Karpas-422 (cell line): ENCODE results near the gene PCCA. TPM values are rescaled to one million over a fixed set of nuclear protein-coding genes. Genes with fewer than 3 reads are reported as not detected.

Source experiments
- DNase-seq: peaks from one replicate; pipeline ENCODE4 v3.0.0-alpha.2; 2015
- H2AFZ ChIP-seq: fragments of 200-600 bp; sonication (generic); 2 replicates; pipeline ENCODE4 v1.6.1; 2014; ENCODE audit warnings: antibody characterized with exemption, low read length, mixed read lengths
- H3K27ac ChIP-seq: fragments of 200-600 bp; sonication (generic); 2 replicates; pipeline ENCODE4 v1.5.1; 2014; ENCODE audit warnings: mild to moderate bottlenecking, low read length, moderate library complexity
- H3K27me3 ChIP-seq: fragments of 200-600 bp; sonication (generic); 2 replicates; pipeline ENCODE4 v1.6.1; 2014; ENCODE audit warnings: low read length, mixed read lengths
- H3K36me3 ChIP-seq: fragments of 200-600 bp; sonication (generic); 2 replicates; pipeline ENCODE4 v1.6.1; 2014; ENCODE audit warnings: low read length, mixed read lengths; ENCODE audit not compliant: insufficient read depth
- H3K4me1 ChIP-seq: fragments of 200-600 bp; sonication (generic); 2 replicates; pipeline ENCODE4 v1.6.1; 2014; ENCODE audit warnings: mild to moderate bottlenecking, low read length, mixed read lengths
- H3K4me2 ChIP-seq: fragments of 200-600 bp; sonication (generic); 2 replicates; pipeline ENCODE4 v1.6.1; 2014; ENCODE audit warnings: low read length, low read depth, mild to moderate bottlenecking; ENCODE audit not compliant: poor library complexity, severe bottlenecking
- H3K4me3 ChIP-seq: fragments of 200-600 bp; sonication (generic); 2 replicates; pipeline ENCODE4 v1.5.1; 2014; ENCODE audit warnings: mild to moderate bottlenecking, antibody characterized with exemption, low read length, mixed read lengths
- H3K79me2 ChIP-seq: fragments of 200-600 bp; sonication (generic); 2 replicates; pipeline ENCODE4 v1.6.1; 2014; ENCODE audit warnings: mild to moderate bottlenecking, low read length, mixed read lengths
- H3K9ac ChIP-seq: fragments of 200-600 bp; sonication (generic); 2 replicates; pipeline ENCODE4 v1.6.0; 2014; ENCODE audit warnings: low read length
- H3K9me2 ChIP-seq: fragments of 200-600 bp; sonication (generic), shearing (Covaris generic); replicated peaks from 2 replicates; pipeline ENCODE4 v1.6.0; 2014; ENCODE audit warnings: mild to moderate bottlenecking, low read length, moderate library complexity; ENCODE audit not compliant: insufficient read depth
- H3K9me3 ChIP-seq: fragments of 300-700, 200-600 bp; sonication (generic); 2 replicates; pipeline ENCODE4 v1.6.1; 2014; ENCODE audit warnings: low read length, mixed read lengths
- H4K20me1 ChIP-seq: fragments of 200-600 bp; sonication (generic); 2 replicates; pipeline ENCODE4 v1.6.1; 2014; ENCODE audit warnings: mild to moderate bottlenecking, antibody characterized with exemption, low read length, low read depth; ENCODE audit not compliant: insufficient read depth
- total RNA-seq: library from RNA; depleted of rRNA; stranded (reverse); fragments of >200 nt; shearing (Covaris generic); gene quantifications from 2 replicates; pipeline ENCODE4 v1.2.3, GENCODE V29; 2014; ENCODE audit warnings: low replicate concordance

Gene PCCA
- total RNA-seq, 1 experiment from 2014 or later: 7.0 TPM

GRCh38 chr13:100254002-100254401 is 165.1 kb downstream of the PCCA start:
- no peak for DNase-seq
- Histone ChIP-seq H3K9me2 (no peaks in the 10 kb centered on the region), H3K27me3 (no peaks in the 10 kb centered on the region), H3K4me1 (no peaks in the 10 kb centered on the region), H3K27ac (no peak overlapping the region), H3K79me2 (no peaks in the 10 kb centered on the region), H3K4me3 (no peak overlapping the region), H4K20me1 (no peaks in the 10 kb centered on the region), H3K36me3 (no peaks in the 10 kb centered on the region), H2AFZ (no peak overlapping the region), H3K9me3 (no peaks in the 10 kb centered on the region), H3K4me2 (no peak overlapping the region), H3K9ac (no peak overlapping the region)

GRCh38 chr13:100262404-100262803 is 173.5 kb downstream of the PCCA start:
- Histone ChIP-seq H3K9me3 (no peaks in the 10 kb centered on the region), H3K4me1 (no peaks in the 10 kb centered on the region), H3K4me2 (no peak overlapping the region), H3K4me3 (no peak overlapping the region), H3K36me3 (no peaks in the 10 kb centered on the region), H4K20me1 (no peaks in the 10 kb centered on the region), H2AFZ (no peak overlapping the region), H3K27ac (no peak overlapping the region), H3K79me2 (no peaks in the 10 kb centered on the region), H3K9me2 (no peaks in the 10 kb centered on the region), H3K27me3 (no peaks in the 10 kb centered on the region), H3K9ac (no peak overlapping the region)
- no peak for DNase-seq

DNA sequence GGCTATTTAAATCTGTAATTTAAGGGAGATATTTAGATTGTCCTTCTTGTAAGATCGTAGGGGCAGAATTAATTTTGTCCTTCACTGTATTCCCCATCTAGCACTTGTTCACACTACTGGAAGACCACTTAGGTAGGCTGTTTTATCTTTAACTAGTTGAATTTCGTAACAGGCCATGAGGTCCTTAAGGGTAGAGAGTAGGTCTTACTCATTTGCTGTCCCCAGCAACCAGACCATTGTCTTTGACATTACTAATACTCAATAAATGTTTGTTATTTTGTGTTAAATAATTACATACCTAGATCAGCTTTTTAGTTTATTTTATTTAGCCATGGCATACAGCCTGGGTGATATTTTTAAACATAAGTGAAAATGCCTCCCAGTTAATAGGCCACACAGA is 177.1 kb downstream of the PCCA start:
- H3K9me3 ChIP-seq: no peaks in the 10 kb centered on the region
- H3K4me3 ChIP-seq: no peak overlapping the region
- no peak for DNase-seq
- H3K27ac ChIP-seq: no peak overlapping the region
- no peaks in the 10 kb centered on the region for H3K9me2 ChIP-seq
- no peaks in the 10 kb centered on the region for H3K27me3 ChIP-seq
- no peak overlapping the region for H3K4me2 ChIP-seq
- H3K4me1 ChIP-seq: no peaks in the 10 kb centered on the region
- H3K9ac ChIP-seq: no peak overlapping the region
- no peaks in the 10 kb centered on the region for H3K36me3 ChIP-seq
- no peaks in the 10 kb centered on the region for H4K20me1 ChIP-seq
- no peak overlapping the region for H2AFZ ChIP-seq
- H3K79me2 ChIP-seq: no peaks in the 10 kb centered on the region

DNA sequence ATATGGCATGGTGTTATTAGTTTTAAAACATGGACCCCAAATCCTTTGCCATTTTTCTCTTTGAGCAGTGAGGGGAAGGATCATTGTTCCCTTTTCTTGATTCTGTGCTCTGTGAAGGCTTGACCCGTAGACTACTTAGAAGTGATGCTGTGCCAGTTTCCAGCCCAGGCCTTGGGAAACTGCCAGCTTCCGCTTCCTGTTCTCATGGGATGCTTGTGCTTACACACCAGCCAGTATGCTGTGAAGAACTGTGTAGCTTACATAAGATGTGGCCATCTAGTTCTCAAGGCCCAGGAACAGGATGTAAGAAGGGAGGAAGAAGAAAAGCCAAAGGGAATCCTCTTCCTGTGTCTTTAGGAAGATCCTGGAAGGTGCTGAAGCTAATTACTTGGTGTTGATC is 180.9 kb downstream of the PCCA start:
- H2AFZ ChIP-seq: no peak overlapping the region
- no peaks in the 10 kb centered on the region for H3K9me2 ChIP-seq
- H3K36me3 ChIP-seq: no peaks in the 10 kb centered on the region
- no peaks in the 10 kb centered on the region for H3K79me2 ChIP-seq
- no peak overlapping the region for H3K4me3 ChIP-seq
- no peaks in the 10 kb centered on the region for H4K20me1 ChIP-seq
- no peak overlapping the region for H3K4me2 ChIP-seq
- H3K4me1 ChIP-seq: no peaks in the 10 kb centered on the region
- H3K9ac ChIP-seq: no peak overlapping the region
- no peaks in the 10 kb centered on the region for H3K9me3 ChIP-seq
- DNase-seq: no peak
- no peaks in the 10 kb centered on the region for H3K27me3 ChIP-seq
- no peak overlapping the region for H3K27ac ChIP-seq

GRCh38 chr13:100273138-100273537 is 184.2 kb downstream of the PCCA start:
- Histone ChIP-seq H3K4me2 (no peak overlapping the region), H3K4me1 (no peaks in the 10 kb centered on the region), H3K36me3 (no peaks in the 10 kb centered on the region), H3K27ac (no peak overlapping the region), H3K79me2 (no peaks in the 10 kb centered on the region), H4K20me1 (no peaks in the 10 kb centered on the region), H3K27me3 (no peaks in the 10 kb centered on the region), H3K9ac (no peak overlapping the region), H3K4me3 (no peak overlapping the region), H3K9me2 (no peaks in the 10 kb centered on the region), H2AFZ (no peak overlapping the region), H3K9me3 (no peaks in the 10 kb centered on the region)
- no peak for DNase-seq

- H3K9ac ChIP-seq: no peak overlapping the region
- no peak overlapping the region for H3K27ac ChIP-seq
- no peaks in the 10 kb centered on the region for H3K36me3 ChIP-seq
- H3K4me3 ChIP-seq: no peak overlapping the region
- no peaks in the 10 kb centered on the region for H4K20me1 ChIP-seq
- H3K4me2 ChIP-seq: no peak overlapping the region
- no peaks in the 10 kb centered on the region for H3K4me1 ChIP-seq
- no peak for DNase-seq
- H3K9me3 ChIP-seq: no peaks in the 10 kb centered on the region
- H3K27me3 ChIP-seq: no peaks in the 10 kb centered on the region
- no peaks in the 10 kb centered on the region for H3K9me2 ChIP-seq
- H3K79me2 ChIP-seq: no peaks in the 10 kb centered on the region
- H2AFZ ChIP-seq: no peak overlapping the region
Observed at GRCh38 chr13:100273552-100273951, 184.7 kb downstream of the PCCA start.

- Histone ChIP-seq H3K9ac (no peak overlapping the region), H3K79me2 (no peaks in the 10 kb centered on the region)
- no peak for DNase-seq
Observed at GRCh38 chr13:100274942-100275506, 186.1 kb downstream of the PCCA start.

DNA sequence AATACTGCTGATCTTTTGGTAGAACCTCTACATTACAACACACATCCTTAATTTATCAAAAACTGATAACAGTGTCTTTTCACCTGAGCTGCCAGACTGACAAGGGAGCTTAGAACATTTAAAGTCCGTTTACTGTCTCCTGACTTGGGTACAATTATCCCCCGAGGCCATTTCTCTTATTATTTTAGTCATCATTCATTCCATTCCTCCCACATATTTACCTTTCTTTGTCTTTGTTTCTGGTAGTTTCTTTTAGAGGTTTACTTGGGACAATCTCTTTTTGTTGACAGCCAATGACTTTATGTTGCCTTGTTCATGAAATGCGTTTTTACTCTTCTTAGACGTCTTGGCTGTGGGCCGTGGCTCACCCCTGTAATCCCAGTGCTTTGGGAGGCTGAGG is 186.9 kb downstream of the PCCA start:
- H3K79me2 ChIP-seq: no peaks in the 10 kb centered on the region
- no peak for DNase-seq

More at GRCh38 chr13:100274942-100275506, 186.1 kb downstream of the PCCA start:
- no peaks in the 10 kb centered on the region for H3K4me1 ChIP-seq
- no peaks in the 10 kb centered on the region for H3K27me3 ChIP-seq
- no peaks in the 10 kb centered on the region for H3K9me2 ChIP-seq
- no peak overlapping the region for H3K4me3 ChIP-seq
- H2AFZ ChIP-seq: no peak overlapping the region
- H3K36me3 ChIP-seq: no peaks in the 10 kb centered on the region
- no peaks in the 10 kb centered on the region for H3K9me3 ChIP-seq
- H4K20me1 ChIP-seq: no peaks in the 10 kb centered on the region
- H3K4me2 ChIP-seq: no peak overlapping the region
- H3K27ac ChIP-seq: no peak overlapping the region

GRCh38 chr13:100280681-100281080 is 191.8 kb downstream of the PCCA start:
- Histone ChIP-seq H3K9me2 (no peaks in the 10 kb centered on the region), H3K9me3 (no peaks in the 10 kb centered on the region), H3K4me2 (no peak overlapping the region), H3K79me2 (no peaks in the 10 kb centered on the region), H3K9ac (no peak overlapping the region), H3K27ac (no peak overlapping the region), H2AFZ (no peak overlapping the region), H4K20me1 (no peaks in the 10 kb centered on the region), H3K4me3 (no peak overlapping the region), H3K4me1 (no peaks in the 10 kb centered on the region), H3K27me3 (no peaks in the 10 kb centered on the region), H3K36me3 (no peaks in the 10 kb centered on the region)
- no peak for DNase-seq

More for the DNA sequence above, 186.9 kb downstream of the PCCA start:
- H4K20me1 ChIP-seq: no peaks in the 10 kb centered on the region
- H3K9me2 ChIP-seq: no peaks in the 10 kb centered on the region
- H3K4me3 ChIP-seq: no peak overlapping the region
- no peak overlapping the region for H3K27ac ChIP-seq
- H3K36me3 ChIP-seq: no peaks in the 10 kb centered on the region
- H2AFZ ChIP-seq: no peak overlapping the region
- no peaks in the 10 kb centered on the region for H3K9me3 ChIP-seq
- H3K27me3 ChIP-seq: no peaks in the 10 kb centered on the region
- no peak overlapping the region for H3K4me2 ChIP-seq
- H3K4me1 ChIP-seq: no peaks in the 10 kb centered on the region
- H3K9ac ChIP-seq: no peak overlapping the region
